Chondrocyte (in vitro differentiated cells): ENCODE data around the gene FAM163B. TPM values are rescaled to one million over a fixed set of nuclear protein-coding genes. Genes with fewer than 3 reads are reported as not detected.
"Not testable (repeated sequence)": the region's sequence is repeated elsewhere in the genome, so short reads cannot be mapped to it uniquely, and the experiment has no call there.

Experiments used
- DNase-seq: peaks from one replicate; pipeline ENCODE4 v3.0.0; 2021; ENCODE audit warnings: mixed read lengths, low spot score
- H3K27ac Mint-ChIP-seq: one replicate; pipeline ENCODE4 v1.8.0; 2021; ENCODE audit warnings: mild to moderate bottlenecking, moderate library complexity, mixed read lengths; ENCODE audit not compliant: unreplicated experiment
- H3K27me3 Mint-ChIP-seq: 2 replicates; pipeline ENCODE4 v1.8.0; 2021; ENCODE audit warnings: low read depth, mixed read lengths
- H3K36me3 Mint-ChIP-seq: 2 replicates; pipeline ENCODE4 v1.8.0; 2021; ENCODE audit warnings: low read depth, mixed read lengths
- H3K4me1 Mint-ChIP-seq: 2 replicates; pipeline ENCODE4 v1.8.0; 2021; ENCODE audit warnings: low read depth, mild to moderate bottlenecking, mixed read lengths
- H3K4me3 Mint-ChIP-seq: one replicate; pipeline ENCODE4 v1.8.0; 2021; ENCODE audit warnings: mild to moderate bottlenecking, moderate library complexity, mixed read lengths; ENCODE audit not compliant: unreplicated experiment
- H3K9me3 Mint-ChIP-seq: 2 replicates; pipeline ENCODE4 v1.8.0; 2021; ENCODE audit warnings: low read depth, mixed read lengths
- CTCF ChIP-seq: fragments of 200-600 bp; sonication (generic); IDR thresholded peaks from 2 replicates; pipeline ENCODE4 v1.5.0; 2021; ENCODE audit warnings: antibody characterized with exemption, mild to moderate bottlenecking, moderate library complexity
- total RNA-seq: library from RNA; stranded (reverse); gene quantifications from 3 replicates; pipeline ENCODE4 v1.2.1, GENCODE V29; 2021

Gene FAM163B
- total RNA-seq, 1 donor from 2014 or later, result not detected

GRCh38 chr9:133629221-133630110 is 20.3 kb upstream of the FAM163B start:
- Mint-ChIP-seq H3K4me1 (no peaks in the 10 kb centered on the region), H3K4me3 (no peak overlapping the region), H3K27me3 (peaks cover 54% of the 10 kb centered on the region), H3K27ac (no peak overlapping the region), H3K36me3 (peaks cover 5% of the 10 kb centered on the region), H3K9me3 (peaks cover 23% of the 10 kb centered on the region)
- TF ChIP-seq CTCF, result no peak
- DNase-seq, result no peak

GRCh38 chr9:133628766-133629165 is 19.6 kb upstream of the FAM163B start:
- DNase-seq, result no peak
- H3K27me3 Mint-ChIP-seq, result peaks cover 53% of the 10 kb centered on the region
- H3K4me3 Mint-ChIP-seq, result no peak overlapping the region
- peaks cover 5% of the 10 kb centered on the region for H3K36me3 Mint-ChIP-seq
- no peak for TF ChIP-seq CTCF
- H3K4me1 Mint-ChIP-seq, result no peaks in the 10 kb centered on the region
- H3K9me3 Mint-ChIP-seq, result peaks cover 23% of the 10 kb centered on the region
- no peak overlapping the region for H3K27ac Mint-ChIP-seq

- Mint-ChIP-seq H3K36me3 (peaks cover 5% of the 10 kb centered on the region), H3K4me3 (no peak overlapping the region), H3K4me1 (no peaks in the 10 kb centered on the region), H3K27ac (no peak overlapping the region), H3K9me3 (peaks cover 23% of the 10 kb centered on the region), H3K27me3 (peaks cover 55% of the 10 kb centered on the region)
- no peak for TF ChIP-seq CTCF
- DNase-seq, result no peak
Measured at GRCh38 chr9:133627341-133627740, 18.2 kb upstream of the FAM163B start.

GRCh38 chr9:133626008-133626407 is 16.8 kb upstream of the FAM163B start:
- not testable (repeated sequence) for H3K4me1 Mint-ChIP-seq, H3K27ac Mint-ChIP-seq

GRCh38 chr9:133622555-133622954 is 13.4 kb upstream of the FAM163B start:
- no peak for DNase-seq
- no peak for TF ChIP-seq CTCF
- H3K27ac Mint-ChIP-seq, result no peak overlapping the region
- no peak overlapping the region for H3K4me3 Mint-ChIP-seq
- H3K9me3 Mint-ChIP-seq, result peaks cover 23% of the 10 kb centered on the region
- peaks cover 8% of the 10 kb centered on the region for H3K36me3 Mint-ChIP-seq
- H3K4me1 Mint-ChIP-seq, result no peaks in the 10 kb centered on the region
- peaks cover 81% of the 10 kb centered on the region for H3K27me3 Mint-ChIP-seq

More at GRCh38 chr9:133626008-133626407, 16.8 kb upstream of the FAM163B start:
- Mint-ChIP-seq H3K9me3 (peaks cover 23% of the 10 kb centered on the region), H3K27me3 (peaks cover 62% of the 10 kb centered on the region)
- DNase-seq, H3K4me3 Mint-ChIP-seq, H3K36me3 Mint-ChIP-seq: not testable (repeated sequence)
